ENCODE results near the gene NPR2.
A peak's percentile ranks its signal among the peaks of the same experiment; 100 is the strongest.

The NPR2 gene

DNA sequence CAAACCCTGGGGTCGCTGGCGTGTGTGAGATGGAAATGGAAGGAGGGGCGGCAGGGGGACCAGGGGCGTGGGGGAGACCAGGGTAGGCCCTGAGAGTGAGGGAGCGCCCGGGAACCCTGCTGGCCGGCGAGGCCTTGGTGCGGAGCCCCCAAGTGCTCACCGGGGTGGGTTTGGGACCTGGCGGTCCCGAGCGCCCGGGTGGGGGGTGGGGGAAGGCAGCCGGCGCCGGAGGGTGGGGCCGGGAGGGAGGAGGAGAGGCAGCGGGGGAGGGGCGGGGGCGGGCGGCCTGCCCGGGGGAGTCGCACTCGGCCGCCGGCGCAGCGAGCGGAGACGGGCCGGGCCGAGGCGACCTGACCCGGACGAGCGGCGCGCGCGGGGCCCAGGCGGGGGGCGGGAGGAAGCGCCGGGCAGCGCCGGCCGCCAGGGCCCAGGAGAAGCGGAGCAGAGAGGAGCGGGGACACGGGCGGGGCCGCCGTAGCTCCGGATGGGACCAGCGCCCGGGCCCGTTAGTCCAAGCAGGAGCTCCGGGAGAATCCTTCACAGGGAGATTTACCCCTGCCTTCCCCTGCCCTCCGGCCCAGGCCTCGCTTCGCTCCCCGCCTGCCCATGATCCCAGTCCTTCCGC lies at the start of gene NPR2:
Gene NPR2 (plus strand): TSS at position 295 of the 625 bp plus-strand sequence. CDS start 818 bp downstream, outside the sequence.
- no peak for DNase-seq

GRCh38 chr9:35741740-35742139 lies 49.7 kb upstream of the NPR2 start:
- no peak for DNase-seq

- no peak for DNase-seq
Measured at GRCh38 chr9:35743452-35743851, 47.9 kb upstream of the NPR2 start.

- DNase-seq: no peak
Measured at GRCh38 chr9:35743880-35744518, 47.4 kb upstream of the NPR2 start.

GRCh38 chr9:35745569-35745968 lies 45.8 kb upstream of the NPR2 start:
- no peak for DNase-seq

GRCh38 chr9:35746583-35746982 lies 44.8 kb upstream of the NPR2 start:
- DNase-seq: no peak

- DNase-seq: no peak
Measured at GRCh38 chr9:35748242-35748857, 43.0 kb upstream of the NPR2 start.

DNA sequence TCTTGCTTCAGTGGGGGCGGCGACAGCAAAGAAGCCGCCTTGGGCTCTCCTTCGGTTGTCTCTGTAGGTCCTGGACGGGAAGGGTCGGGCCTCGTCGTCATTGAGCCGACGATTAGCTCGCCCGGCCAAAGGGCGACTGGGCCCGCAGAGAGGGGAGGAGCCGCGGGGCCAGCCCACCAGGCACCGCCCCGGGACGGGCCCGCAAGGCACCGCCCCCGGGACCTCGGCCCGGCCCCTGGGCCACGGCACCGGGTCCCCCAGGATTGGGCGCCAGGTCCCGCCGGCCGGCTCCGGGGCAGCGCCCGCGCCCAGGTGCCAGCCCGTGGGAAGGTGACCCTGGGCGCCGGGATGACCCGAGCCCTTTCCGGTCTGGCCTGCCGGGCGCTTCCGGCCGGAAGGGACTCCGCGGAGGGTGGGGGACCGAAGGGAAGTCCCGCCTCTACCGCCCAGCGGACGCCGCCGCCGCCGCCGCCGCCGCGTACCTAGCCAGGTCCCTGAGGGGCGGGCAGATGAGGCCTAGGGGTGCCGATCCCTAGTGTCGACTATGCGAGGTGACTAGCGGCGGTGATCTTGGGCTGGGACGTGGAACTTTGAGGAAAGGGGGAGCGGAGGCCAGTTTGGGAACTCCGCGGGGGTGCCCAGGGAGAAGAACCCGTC lies 42.4 kb upstream of the NPR2 start, which contains the start of the genes GBA2 and RGP1:
Gene GBA2 (minus strand): TSS at position 371 of the 657 bp plus-strand sequence. CDS start 524 bp downstream, outside the sequence.
Gene RGP1 (plus strand): TSS at position 430 of the 657 bp plus-strand sequence. CDS start 469 bp downstream, outside the sequence.
- peak; percentile 39 to 48 for DNase-seq

- DNase-seq: peak; percentile 21 to 22
Measured at GRCh38 chr9:35749515-35750255, 41.7 kb upstream of the NPR2 start.

GRCh38 chr9:35750256-35750531 lies 41.2 kb upstream of the NPR2 start:
- no peak for DNase-seq

GRCh38 chr9:35753466-35753865 lies 37.9 kb upstream of the NPR2 start:
- DNase-seq: no peak

DNA sequence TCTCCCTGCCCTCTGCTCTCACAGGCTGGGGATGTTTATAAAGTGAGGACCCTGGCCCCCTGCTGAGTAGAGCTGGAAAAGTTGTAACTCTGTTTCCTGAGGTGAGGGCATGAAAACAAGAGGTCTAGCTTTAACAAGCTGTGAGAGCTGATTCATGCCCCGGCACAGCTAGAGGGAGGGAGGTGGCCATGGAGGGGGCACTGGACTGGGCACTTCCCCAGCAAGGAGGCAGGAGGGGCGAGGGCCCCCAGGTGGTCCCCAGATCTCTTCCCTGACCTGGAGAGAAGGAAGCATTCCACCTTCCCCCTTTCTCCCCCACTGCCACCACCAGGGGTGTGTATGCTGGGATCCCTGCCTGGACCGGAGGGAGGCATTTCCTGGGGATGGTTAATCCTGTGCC lies 37.1 kb upstream of the NPR2 start, which contains the start of gene MSMP:
Gene MSMP (minus strand): TSS at position 13 of the 400 bp plus-strand sequence. CDS start 147 bp downstream, outside the sequence.
- no peak for DNase-seq

- no peak for DNase-seq
Measured at GRCh38 chr9:35755071-35755470, 36.3 kb upstream of the NPR2 start.

GRCh38 chr9:35756275-35757225 lies 34.8 kb upstream of the NPR2 start:
- DNase-seq: peak; percentile 74 to 76

DNA sequence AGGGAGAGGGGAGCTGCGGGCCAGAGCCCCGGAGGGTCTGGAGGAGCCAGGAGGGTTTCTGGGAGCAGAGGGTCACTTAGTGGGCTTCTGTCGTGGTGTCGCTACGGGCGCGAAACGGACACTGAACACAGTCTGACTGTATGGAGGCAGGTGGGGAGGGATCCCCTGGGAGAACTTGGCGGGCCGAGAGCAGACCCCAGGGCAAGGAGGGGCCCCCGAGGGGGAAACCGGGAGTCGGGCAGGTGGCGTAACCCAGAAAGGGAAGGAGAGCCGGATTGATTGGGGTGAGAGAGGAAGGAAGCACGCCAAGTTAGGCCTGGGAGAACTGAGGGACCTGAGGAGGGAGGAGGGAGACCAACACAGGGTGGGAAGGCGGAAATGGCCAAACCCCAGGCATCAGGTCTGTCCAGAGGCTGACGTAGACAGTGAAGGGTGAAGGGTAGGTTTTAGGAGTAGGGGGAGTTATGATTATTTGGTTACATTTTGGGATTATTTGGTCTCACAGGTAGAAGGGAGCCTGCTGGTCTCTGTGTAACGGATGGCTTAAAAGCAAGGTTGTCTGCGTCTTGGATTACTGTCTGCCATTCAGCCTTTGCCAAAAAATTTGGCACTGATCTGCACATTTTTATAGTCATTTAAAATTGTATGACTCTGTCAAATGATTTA lies 34.0 kb upstream of the NPR2 start:
- no peak for DNase-seq

GRCh38 chr9:35757892-35758275 lies 33.5 kb upstream of the NPR2 start:
- DNase-seq: no peak

DNA sequence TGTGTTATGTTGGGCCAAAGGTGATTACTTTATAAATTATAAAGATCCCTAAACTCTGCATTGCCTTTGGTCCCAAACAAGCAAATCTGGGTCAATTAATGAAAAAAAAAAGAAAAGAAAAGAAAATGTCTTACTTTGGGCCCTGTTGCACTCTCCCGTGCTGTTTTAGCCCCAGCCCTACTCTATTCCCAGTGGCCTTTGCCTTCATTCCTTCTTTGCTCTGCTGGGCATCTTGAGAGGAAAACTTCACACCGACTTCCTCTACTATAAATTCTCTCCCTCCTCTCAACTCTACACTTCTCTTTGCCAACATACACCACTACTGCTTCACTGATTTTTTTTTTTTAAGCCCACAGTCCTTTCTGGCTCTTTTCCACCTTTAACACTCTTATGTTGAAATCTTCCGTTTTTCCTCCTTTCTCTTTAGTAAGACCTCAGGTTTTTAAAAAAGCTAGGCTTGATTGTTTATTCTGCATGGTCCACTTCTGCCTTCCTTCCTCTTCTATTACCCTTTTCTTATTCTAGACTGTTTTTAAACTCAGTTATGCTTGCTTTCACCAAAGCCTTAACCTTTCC lies 32.8 kb upstream of the NPR2 start:
- DNase-seq: no peak

GRCh38 chr9:35759795-35760194 lies 31.6 kb upstream of the NPR2 start:
- DNase-seq: no peak

GRCh38 chr9:35760651-35761050 lies 30.7 kb upstream of the NPR2 start:
- no peak for DNase-seq

DNA sequence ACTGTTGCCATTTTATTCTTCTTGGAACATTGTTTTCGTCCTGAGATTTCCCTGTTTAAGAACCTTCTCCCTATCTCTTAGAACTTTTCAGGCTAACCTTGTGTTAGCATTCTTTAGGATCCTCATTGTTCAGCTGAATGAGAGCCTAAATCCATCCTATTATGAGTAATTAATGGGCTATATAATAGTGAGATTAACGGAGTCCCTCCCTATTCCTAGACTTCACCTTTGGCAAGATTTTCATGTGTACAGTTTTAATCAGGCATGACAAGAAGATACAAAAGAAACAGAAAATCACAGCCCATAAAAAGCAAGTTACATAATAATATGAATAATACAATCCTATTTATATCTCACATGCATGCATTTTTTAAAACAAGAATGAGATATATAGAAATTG lies 28.2 kb upstream of the NPR2 start:
- DNase-seq: no peak

GRCh38 chr9:35763803-35764202 lies 27.6 kb upstream of the NPR2 start:
- no peak for DNase-seq
